ENCODE measurements around the gene UNC5C. TPM values are rescaled to one million over a fixed set of nuclear protein-coding genes. Genes with fewer than 3 reads are reported as not detected.

The UNC5C gene
- total and polyA plus RNA-seq, 9 donors = 0.45 to 1.3 (median 0.80) TPM

DNA sequence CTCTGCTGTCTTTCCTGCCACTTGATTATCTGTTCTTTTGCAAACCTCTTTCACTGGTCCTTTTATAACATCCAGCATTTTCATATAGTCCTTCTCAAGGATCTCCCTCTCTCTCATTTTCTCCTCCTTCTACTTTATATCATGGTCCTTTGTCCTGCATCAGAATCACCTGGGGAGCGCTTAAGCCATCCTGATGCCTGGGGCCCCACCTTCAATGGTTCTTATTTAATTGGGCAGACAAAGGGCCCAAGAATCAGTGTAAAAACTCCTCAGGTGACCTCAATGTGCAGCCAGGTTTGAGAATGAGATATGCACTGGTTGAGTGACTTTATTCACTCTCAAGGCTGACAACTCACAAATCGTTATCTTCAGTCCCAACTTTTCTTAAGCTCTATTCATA lies 283.9 kb downstream of the UNC5C start:
- no peak for DNase-seq
- no peaks in the 10 kb centered on the region for H3K36me3 ChIP-seq (ENCODE audit: control insufficient read depth, insufficient read depth, low read length)
- no peaks in the 10 kb centered on the region for H3K27me3 ChIP-seq (ENCODE audit: control insufficient read depth, insufficient read depth, low read length)
- no peaks in the 10 kb centered on the region for H3K9me3 ChIP-seq (replicated peaks; ENCODE audit: control insufficient read depth, low read depth, low read length)
- no peaks in the 10 kb centered on the region for H3K4me1 ChIP-seq (ENCODE audit: control insufficient read depth, insufficient read depth, low read length)
- no peak overlapping the region for H3K4me3 ChIP-seq (ENCODE audit: low read length)
- WGBS (ENCODE audit: insufficient coverage) = no CpG with 5 or more reads among the region's 2 CpGs
- no peak overlapping the region for H3K27ac ChIP-seq (ENCODE audit: low read length)

DNA sequence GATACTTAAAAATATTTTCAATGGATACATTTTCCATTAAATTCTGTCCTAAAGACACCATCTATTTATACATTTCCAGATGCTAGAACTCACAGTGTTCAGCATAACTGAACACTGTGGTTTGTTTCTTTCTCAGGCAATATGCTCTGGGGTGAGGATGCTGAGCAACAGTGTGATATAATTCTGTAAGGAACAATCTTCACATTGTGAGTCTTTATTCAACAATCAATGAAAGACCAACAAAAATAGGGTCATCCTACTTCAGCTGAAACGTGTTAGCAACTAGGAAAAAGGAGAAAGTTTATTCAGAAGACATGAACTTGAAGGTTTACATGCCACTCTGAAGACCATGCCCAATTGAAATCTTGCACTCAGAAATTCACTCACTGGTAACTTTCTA lies 284.8 kb downstream of the UNC5C start:
- DNase-seq = no peak
- Histone ChIP-seq H3K27ac (ENCODE audit: low read length) (no peak overlapping the region), H3K27me3 (ENCODE audit: control insufficient read depth, insufficient read depth, low read length) (no peaks in the 10 kb centered on the region), H3K9me3 (replicated peaks; ENCODE audit: control insufficient read depth, low read depth, low read length) (no peaks in the 10 kb centered on the region), H3K4me3 (ENCODE audit: low read length) (no peak overlapping the region), H3K4me1 (ENCODE audit: control insufficient read depth, insufficient read depth, low read length) (no peaks in the 10 kb centered on the region), H3K36me3 (ENCODE audit: control insufficient read depth, insufficient read depth, low read length) (no peaks in the 10 kb centered on the region)
- WGBS (ENCODE audit: insufficient coverage) = no CpG with 5 or more reads among the region's 1 CpG

DNA sequence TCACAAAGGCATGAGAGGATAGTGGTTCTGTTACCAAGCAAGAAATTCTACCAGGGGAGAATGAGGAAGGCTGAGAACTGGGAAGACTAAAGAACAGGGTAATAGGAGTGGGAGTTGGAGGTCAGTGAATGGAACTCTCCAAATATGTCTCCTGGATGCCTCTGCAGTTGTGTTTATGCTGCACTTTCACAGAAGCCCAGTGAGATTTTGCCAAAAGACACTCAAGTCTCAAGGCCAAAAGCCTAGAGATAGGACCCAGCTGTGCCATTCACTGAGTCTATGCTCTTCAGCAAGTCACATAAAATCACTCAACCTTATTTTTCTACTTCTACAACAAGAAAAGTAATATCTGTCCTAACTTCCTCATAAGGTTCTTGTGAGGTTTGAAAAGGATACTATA lies 285.4 kb downstream of the UNC5C start:
- Histone ChIP-seq H3K27me3 (ENCODE audit: control insufficient read depth, insufficient read depth, low read length) (no peaks in the 10 kb centered on the region), H3K36me3 (ENCODE audit: control insufficient read depth, insufficient read depth, low read length) (no peaks in the 10 kb centered on the region)
- DNase-seq = no peak

GRCh38 chr4:95256108-95256835 lies 292.5 kb downstream of the UNC5C start:
- 84% methylated on average over 4 of the region's 6 CpGs for WGBS (ENCODE audit: insufficient coverage)
- no peak overlapping the region for H3K27ac ChIP-seq (ENCODE audit: low read length)
- no peaks in the 10 kb centered on the region for H3K36me3 ChIP-seq (ENCODE audit: control insufficient read depth, insufficient read depth, low read length)
- no peak for DNase-seq
- H3K4me1 ChIP-seq (ENCODE audit: control insufficient read depth, insufficient read depth, low read length) = no peaks in the 10 kb centered on the region
- no peaks in the 10 kb centered on the region for H3K9me3 ChIP-seq (replicated peaks; ENCODE audit: control insufficient read depth, low read depth, low read length)
- no peaks in the 10 kb centered on the region for H3K27me3 ChIP-seq (ENCODE audit: control insufficient read depth, insufficient read depth, low read length)
- no peak overlapping the region for H3K4me3 ChIP-seq (ENCODE audit: low read length)

More for the DNA sequence above, 285.4 kb downstream of the UNC5C start:
- no peak overlapping the region for H3K27ac ChIP-seq (ENCODE audit: low read length)
- no peaks in the 10 kb centered on the region for H3K9me3 ChIP-seq (replicated peaks; ENCODE audit: control insufficient read depth, low read depth, low read length)
- H3K4me1 ChIP-seq (ENCODE audit: control insufficient read depth, insufficient read depth, low read length) = no peaks in the 10 kb centered on the region
- H3K4me3 ChIP-seq (ENCODE audit: low read length) = no peak overlapping the region

GRCh38 chr4:95255396-95256107 lies 293.2 kb downstream of the UNC5C start:
- WGBS (ENCODE audit: insufficient coverage) = 78% methylated on average over 8 of the region's 8 CpGs
- no peaks in the 10 kb centered on the region for H3K36me3 ChIP-seq (ENCODE audit: control insufficient read depth, insufficient read depth, low read length)
- H3K9me3 ChIP-seq (replicated peaks; ENCODE audit: control insufficient read depth, low read depth, low read length) = no peaks in the 10 kb centered on the region
- no peaks in the 10 kb centered on the region for H3K27me3 ChIP-seq (ENCODE audit: control insufficient read depth, insufficient read depth, low read length)
- no peak overlapping the region for H3K27ac ChIP-seq (ENCODE audit: low read length)
- H3K4me1 ChIP-seq (ENCODE audit: control insufficient read depth, insufficient read depth, low read length) = no peaks in the 10 kb centered on the region
- H3K4me3 ChIP-seq (ENCODE audit: low read length) = no peak overlapping the region
- DNase-seq = peak; percentile 15

- H3K27me3 ChIP-seq (ENCODE audit: control insufficient read depth, insufficient read depth, low read length) = no peaks in the 10 kb centered on the region
- no CpG with 5 or more reads among the region's 2 CpGs for WGBS (ENCODE audit: insufficient coverage)
- no peaks in the 10 kb centered on the region for H3K36me3 ChIP-seq (ENCODE audit: control insufficient read depth, insufficient read depth, low read length)
- no peaks in the 10 kb centered on the region for H3K4me1 ChIP-seq (ENCODE audit: control insufficient read depth, insufficient read depth, low read length)
- no peak overlapping the region for H3K27ac ChIP-seq (ENCODE audit: low read length)
- no peaks in the 10 kb centered on the region for H3K9me3 ChIP-seq (replicated peaks; ENCODE audit: control insufficient read depth, low read depth, low read length)
- no peak overlapping the region for H3K4me3 ChIP-seq (ENCODE audit: low read length)
- no peak for DNase-seq
Observed at GRCh38 chr4:95251568-95251967, 297.2 kb downstream of the UNC5C start.

GRCh38 chr4:95250544-95251137 lies 298.1 kb downstream of the UNC5C start:
- WGBS (ENCODE audit: insufficient coverage) = no CpG with 5 or more reads among the region's 7 CpGs
- Histone ChIP-seq H3K9me3 (replicated peaks; ENCODE audit: control insufficient read depth, low read depth, low read length) (no peaks in the 10 kb centered on the region), H3K36me3 (ENCODE audit: control insufficient read depth, insufficient read depth, low read length) (no peaks in the 10 kb centered on the region), H3K4me3 (ENCODE audit: low read length) (no peak overlapping the region), H3K4me1 (ENCODE audit: control insufficient read depth, insufficient read depth, low read length) (no peaks in the 10 kb centered on the region), H3K27ac (ENCODE audit: low read length) (no peak overlapping the region), H3K27me3 (ENCODE audit: control insufficient read depth, insufficient read depth, low read length) (no peaks in the 10 kb centered on the region)
- no peak for DNase-seq

DNA sequence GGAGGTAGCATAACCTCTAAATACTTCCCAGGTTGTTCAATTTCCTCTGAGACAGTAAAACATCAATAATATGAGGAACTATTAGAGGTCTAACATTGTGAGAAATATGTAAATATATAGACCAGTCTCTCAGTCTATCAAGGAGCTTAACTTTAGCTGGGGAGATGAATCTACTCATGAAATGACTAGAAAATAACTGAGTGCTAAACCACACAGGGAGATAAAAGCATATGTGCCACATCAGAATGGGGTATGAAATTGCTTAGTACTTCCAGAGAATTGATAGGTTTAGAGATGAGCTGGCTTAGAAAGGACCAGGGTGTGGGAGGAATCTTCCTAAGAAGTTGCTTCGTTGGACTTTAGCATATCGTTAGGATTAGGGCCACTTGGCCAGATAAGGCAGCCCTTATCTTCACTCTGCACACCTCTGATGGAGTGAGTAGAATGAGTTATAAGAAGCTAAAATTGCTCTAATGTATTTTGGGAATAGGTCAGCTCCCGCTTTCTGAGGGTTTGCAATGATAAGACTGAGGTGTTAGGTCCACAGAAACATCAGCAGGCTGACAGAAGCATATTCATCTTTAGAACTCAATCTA lies 299.2 kb downstream of the UNC5C start:
- Histone ChIP-seq H3K4me1 (ENCODE audit: control insufficient read depth, insufficient read depth, low read length) (no peaks in the 10 kb centered on the region), H3K36me3 (ENCODE audit: control insufficient read depth, insufficient read depth, low read length) (no peaks in the 10 kb centered on the region), H3K9me3 (replicated peaks; ENCODE audit: control insufficient read depth, low read depth, low read length) (no peaks in the 10 kb centered on the region), H3K4me3 (ENCODE audit: low read length) (no peak overlapping the region), H3K27ac (ENCODE audit: low read length) (no peak overlapping the region), H3K27me3 (ENCODE audit: control insufficient read depth, insufficient read depth, low read length) (no peaks in the 10 kb centered on the region)
- DNase-seq = no peak
- WGBS (ENCODE audit: insufficient coverage) = 90% methylated on average over 3 of the region's 3 CpGs

DNA sequence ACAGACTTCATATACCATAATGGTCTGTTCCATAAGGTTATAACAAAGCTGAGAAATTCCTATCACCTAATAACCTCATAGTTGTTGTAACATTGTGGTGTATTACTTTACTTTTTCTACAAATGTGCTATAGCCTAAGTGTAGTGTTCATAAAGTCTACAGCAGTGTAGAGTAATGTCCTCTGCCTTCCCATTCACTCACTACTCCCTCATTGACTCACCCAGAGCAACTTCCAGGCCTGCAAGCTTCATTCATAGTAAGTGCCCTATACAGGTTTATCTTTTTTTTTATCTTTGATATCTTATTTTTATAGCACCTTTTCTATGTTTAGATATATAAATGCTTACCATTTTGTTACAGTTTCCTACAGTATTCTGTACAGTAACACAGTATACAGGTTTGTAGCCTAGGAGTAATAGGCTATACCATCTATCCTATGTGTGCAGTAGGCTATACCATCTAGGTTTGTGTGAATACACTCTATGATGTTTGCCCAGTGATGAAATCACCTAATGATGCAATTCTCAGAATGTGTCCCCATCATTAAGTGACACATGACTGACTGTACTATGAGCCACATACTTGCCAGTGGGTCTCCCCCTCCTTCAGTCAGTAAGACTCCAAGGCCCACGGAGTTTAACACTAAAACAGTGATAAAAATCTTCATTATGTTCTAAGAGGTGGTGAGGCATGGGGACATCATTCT lies 299.9 kb downstream of the UNC5C start:
- Histone ChIP-seq H3K36me3 (ENCODE audit: control insufficient read depth, insufficient read depth, low read length) (no peaks in the 10 kb centered on the region), H3K27me3 (ENCODE audit: control insufficient read depth, insufficient read depth, low read length) (no peaks in the 10 kb centered on the region), H3K9me3 (replicated peaks; ENCODE audit: control insufficient read depth, low read depth, low read length) (no peaks in the 10 kb centered on the region), H3K4me3 (ENCODE audit: low read length) (no peak overlapping the region), H3K4me1 (ENCODE audit: control insufficient read depth, insufficient read depth, low read length) (no peaks in the 10 kb centered on the region), H3K27ac (ENCODE audit: low read length) (no peak overlapping the region)
- WGBS (ENCODE audit: insufficient coverage) = no CpG with 5 or more reads among the region's 1 CpG
- DNase-seq = no peak

DNA sequence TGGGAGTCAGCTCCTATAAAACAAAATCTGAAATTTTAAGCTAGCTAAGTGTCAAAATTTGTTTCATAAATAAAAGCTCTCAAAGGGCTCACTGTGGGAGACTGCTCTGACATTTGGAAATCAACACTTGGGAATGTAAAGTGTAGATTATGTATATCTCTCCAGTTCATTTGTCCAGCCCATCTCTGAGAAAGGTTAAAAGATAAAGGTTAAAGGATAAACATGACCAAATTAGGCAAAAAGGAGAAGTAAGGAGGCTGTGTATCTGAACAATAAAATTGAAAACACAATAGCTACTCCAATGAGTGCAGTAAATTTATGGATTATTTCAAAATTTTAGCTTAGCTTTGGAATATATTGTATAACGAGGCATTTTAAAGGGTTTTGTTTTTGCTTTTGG lies 304.9 kb downstream of the UNC5C start:
- no CpG with 5 or more reads among the region's 1 CpG for whole genome bisulfite sequencing (ENCODE audit: insufficient coverage)
- Histone ChIP-seq H3K4me1 (ENCODE audit: control insufficient read depth, insufficient read depth, low read length) (no peaks in the 10 kb centered on the region), H3K9me3 (replicated peaks; ENCODE audit: control insufficient read depth, low read depth, low read length) (no peaks in the 10 kb centered on the region), H3K27ac (ENCODE audit: low read length) (no peak overlapping the region), H3K36me3 (ENCODE audit: control insufficient read depth, insufficient read depth, low read length) (no peaks in the 10 kb centered on the region), H3K4me3 (ENCODE audit: low read length) (no peak overlapping the region), H3K27me3 (ENCODE audit: control insufficient read depth, insufficient read depth, low read length) (no peaks in the 10 kb centered on the region)
- no peak for DNase-seq

All from muscle of leg (tissue), 11 donors.